IPS-NIHi7 (cell line): ENCODE results near the gene CBX2.

Source experiments
- DNase-seq: peaks from one replicate; pipeline ENCODE4 v3.0.0; 2012; ENCODE audit warnings: mixed read lengths; ENCODE audit errors: extremely low spot score

Gene CBX2

DNA sequence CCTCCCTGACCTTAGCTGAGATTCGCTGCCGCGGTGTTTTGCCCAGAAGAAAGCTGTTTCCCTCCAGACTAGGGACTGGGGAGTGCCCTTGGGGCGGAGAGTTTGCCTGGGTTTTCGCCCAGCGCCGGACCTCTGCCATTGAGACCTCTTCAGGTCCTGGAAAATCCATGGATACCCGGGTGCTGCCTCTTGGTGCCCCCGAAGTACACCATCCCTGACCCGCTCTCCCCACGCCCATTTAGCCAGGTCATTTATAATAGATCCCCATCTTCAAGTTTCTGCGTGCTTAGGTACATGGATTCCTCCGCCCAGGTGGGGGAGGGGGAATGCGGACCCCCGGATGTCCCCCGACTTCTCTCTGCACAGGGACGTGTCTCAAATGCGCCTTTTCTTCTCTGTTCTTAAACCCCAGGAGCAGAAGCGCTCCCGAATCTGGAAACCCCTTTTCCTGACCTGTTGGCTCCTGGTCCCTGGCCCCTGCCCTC lies 34.0 kb downstream of the CBX2 start:
- DNase-seq, result no peak

DNA sequence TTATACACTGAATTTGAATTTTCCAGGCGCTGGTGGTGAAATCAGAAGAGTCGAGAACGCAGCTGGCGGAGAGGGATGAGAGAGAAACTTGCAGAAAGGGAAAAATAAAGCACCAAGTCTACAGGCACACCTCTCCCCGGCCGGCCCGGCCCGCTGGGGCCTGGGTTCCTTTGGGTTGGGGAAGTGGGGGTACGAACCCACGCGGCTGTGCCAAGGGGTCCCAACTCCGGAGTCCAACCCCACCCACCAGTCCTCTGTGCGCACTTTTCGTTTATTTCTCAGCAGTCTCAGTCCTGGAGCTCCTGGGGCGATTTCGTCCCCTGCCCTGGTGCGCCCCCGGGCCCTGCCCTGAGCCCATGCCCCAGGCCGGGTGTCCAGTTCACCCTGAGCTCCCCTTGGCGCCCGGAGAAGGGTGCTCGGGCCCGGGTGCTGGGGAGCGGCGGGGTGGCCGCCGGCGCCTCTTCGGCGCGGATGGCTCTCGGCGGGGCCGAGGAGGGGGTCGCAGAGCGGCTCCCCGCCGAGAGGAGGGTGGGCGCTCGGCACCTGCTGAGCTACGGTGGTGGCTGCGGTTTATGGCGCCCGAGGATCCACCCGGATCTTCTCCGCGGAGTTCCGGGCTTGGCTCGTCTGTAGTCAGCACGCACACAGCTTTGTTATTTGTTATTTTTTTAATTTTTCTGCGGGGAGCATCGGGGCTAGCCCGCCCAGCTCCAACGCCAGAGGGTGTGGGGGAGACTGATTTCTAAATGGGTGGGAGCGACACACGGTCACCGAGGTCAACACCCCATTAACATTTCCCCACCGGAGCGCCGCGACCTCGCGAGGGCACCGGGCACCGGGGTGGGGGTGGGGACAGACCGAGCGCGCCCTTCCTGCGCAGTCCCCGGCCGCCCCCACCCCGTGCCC lies 34.7 kb downstream of the CBX2 start:
- no peak for DNase-seq

- DNase-seq, result no peak
These were observed 35.6 kb downstream of the CBX2 start for GRCh38 chr17:79813297-79814126.

DNA sequence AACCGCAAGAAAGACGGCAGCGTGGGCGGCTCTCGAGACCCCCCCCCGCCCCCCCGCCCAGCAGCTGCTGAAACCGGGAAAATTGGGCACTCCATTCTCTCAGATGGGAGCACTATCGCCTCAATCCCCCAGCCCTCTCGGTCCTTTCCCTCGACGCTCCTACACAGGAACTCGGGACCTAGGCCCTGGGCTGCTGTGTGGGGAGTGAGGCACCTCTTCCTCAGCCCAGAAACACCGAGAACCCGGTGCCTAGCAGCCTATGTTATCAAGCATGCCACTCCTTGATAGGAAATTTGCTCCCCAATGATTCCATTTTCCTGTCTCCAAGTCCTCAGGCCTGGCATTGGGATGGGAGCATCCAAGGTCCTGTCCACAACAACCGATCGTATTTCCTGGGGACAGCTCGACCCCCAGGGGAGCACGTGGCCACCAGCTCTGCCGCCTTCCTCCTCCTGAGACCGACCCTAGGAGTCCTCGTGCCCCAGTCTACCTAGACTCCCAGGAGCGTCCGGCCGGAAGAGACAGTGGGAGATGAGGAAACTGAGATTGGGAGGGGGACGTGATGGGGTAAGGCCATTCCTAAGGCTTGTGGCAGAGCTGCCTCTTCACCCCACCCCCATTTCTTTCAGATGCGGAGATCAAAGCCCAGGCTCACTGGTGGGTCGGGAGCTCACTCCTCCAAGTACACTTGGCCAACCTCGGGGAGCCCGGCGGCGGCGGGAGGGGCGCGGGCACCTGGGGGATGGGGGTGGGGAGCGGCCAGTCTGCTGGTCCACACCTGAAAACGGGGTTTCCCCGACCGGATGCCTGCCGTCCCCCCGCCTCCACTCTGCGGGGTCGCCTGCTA lies 36.4 kb downstream of the CBX2 start:
- DNase-seq, result no peak

DNA sequence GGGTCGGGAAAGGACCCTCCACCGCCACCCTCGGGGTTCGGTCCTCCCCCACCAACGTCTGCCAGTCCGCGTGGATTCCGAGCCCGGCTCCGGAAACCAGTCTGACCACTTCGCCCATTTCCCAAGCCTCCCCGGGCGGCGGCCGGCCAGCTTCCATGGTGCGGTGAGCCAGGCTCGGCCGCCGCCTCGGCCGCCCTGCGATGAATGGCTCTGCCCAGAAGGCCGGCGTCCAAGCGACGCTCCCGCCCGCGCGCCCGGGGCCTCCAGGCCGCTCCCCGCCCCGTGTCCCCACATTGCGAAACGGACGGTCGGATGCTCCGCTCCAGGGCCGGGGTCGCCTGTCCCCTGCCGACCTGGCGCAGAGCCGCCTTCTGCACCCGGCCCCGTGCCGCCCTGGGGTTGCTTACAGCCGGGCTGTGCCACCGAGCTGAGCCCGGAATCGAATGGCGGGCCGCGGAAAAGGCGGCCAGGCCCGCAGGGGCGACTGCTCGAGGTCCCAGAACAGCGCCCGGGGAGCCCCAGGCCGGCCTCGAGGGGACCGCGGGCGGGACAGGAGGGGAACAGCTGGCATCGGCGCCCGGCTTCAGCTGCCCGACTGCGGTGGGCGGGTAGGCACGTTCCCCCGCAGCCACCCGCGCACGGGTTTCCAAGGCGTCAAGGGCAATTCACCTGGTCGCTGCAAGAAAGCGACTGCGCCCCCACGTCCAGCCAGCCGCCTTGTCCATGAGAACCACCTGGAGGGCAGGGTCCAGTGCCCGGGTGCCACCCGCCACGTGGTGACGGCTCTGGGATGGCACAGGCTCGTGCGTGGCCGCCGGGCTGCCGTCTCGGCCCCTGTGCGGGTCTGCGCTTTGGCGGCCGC lies 37.3 kb downstream of the CBX2 start:
- DNase-seq, result no peak

- DNase-seq, result no peak
These were observed 38.0 kb downstream of the CBX2 start for GRCh38 chr17:79815836-79816461.

DNA sequence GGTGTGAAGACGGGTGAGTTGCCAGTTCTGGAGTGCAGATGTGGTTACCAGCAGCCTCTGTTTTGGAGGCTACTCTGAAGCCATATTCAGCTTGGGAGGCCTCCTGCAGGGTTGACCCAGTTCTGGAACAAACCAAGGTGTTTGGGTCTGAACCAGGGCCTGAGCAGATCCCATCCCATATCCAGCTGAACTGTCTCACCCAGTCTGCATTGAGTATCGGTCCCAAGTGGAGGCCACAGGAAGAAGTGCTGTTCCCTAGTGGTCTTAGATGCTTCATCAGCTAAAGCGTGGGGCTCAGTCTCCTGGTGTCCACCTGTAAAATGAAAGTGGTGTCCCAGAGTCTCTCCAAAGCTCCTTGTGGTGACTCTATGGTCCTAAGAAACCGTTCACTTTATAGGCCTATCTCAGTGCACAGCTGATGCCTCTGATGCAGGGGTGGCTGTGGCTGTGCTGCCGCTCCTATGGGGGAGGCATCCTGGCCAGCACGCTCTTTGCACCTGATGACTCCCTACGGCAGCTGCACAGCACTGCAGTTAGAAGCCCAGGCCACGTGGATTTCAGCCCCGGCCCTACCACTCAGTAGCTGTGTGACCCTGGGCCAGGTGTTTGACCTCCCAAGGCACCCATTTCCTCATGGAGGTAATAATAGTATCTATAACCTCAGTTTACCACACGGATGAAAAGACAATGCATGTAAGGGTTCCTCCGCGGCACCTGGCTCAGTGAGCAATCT lies 40.2 kb downstream of the CBX2 start:
- DNase-seq, result no peak

GRCh38 chr17:79819085-79819484 lies 41.1 kb downstream of the CBX2 start:
- no peak for DNase-seq

DNA sequence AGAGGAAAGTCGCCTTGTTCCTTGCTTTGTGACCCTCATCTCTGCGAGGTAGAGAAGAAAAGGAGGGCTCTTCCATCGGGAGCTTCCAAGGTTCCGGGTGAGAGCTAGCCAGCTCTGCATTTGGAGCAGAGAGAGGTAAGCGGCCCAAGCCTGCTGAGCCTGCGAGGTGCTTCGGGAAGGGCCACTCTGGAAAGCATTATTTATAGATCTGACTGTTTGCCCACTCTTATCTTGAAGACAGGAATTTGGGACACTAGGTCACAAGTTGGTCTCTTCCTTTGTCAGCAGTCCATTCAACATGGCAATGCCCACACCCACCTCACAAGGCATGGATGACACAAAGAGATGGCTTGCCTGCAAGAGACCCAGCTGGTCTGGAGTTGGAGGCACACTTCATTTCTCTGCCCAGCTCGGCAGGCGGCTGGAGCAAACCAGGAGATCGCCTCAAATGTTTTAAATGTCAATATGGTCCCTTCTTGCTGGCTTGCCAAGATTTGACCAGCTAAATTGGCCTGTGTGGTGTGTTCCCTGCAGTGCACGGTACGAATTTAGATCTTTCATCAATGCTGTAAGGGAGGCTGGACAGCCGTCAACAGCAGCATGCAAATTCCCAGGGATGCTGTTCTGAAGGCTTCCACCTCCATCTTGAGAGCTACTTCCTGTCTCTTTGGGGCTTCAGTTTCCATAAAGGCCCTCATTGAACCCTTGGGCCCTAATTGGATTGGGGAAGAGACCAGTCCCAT lies 41.8 kb downstream of the CBX2 start:
- no peak for DNase-seq

DNA sequence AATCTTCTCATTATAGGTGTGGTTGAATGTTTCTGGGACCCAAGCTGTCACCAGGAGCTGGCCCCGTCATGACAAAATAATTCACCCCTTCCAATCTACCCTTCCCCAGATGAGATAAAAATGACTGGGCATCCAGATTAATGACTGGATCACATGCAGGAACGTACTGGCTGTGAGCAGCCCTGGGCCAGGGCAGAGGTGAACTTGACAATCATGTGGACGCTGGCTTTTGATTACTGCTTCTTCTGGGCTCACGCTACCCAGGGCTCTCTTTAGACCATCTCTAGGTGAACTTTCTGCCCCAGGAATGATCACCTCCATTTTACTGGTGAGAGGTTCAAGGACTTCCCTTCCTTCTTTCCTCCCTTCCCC lies 43.0 kb downstream of the CBX2 start:
- no peak for DNase-seq

GRCh38 chr17:79821331-79822095 lies 43.6 kb downstream of the CBX2 start:
- no peak for DNase-seq

DNA sequence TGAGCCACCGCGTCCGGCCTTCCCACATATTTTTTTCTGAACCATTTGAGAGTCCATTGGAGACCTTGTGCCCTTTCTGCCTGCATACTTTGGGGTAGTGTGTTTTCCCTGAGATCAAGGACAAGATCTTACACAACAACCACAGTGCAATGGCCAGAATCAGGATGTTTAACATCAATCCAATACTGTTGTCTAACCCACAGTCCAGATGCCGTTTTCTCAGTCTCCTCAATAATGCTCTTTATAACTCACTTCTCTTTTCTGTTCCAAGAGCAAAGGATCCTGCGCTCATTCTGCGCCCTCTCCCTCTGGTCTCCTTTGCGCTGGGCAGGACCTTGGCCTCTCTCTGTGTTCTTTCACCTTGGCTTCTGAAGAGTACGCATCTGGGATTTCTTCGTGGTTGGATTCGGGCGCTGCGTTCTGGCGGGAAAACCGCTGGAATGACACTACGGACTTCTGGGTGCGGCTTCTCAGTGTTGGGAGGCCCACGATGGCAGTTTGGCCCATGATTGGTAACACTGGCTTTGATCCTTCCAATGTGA lies 44.7 kb downstream of the CBX2 start:
- no peak for DNase-seq

GRCh38 chr17:79824234-79824633 lies 46.3 kb downstream of the CBX2 start:
- no peak for DNase-seq

DNA sequence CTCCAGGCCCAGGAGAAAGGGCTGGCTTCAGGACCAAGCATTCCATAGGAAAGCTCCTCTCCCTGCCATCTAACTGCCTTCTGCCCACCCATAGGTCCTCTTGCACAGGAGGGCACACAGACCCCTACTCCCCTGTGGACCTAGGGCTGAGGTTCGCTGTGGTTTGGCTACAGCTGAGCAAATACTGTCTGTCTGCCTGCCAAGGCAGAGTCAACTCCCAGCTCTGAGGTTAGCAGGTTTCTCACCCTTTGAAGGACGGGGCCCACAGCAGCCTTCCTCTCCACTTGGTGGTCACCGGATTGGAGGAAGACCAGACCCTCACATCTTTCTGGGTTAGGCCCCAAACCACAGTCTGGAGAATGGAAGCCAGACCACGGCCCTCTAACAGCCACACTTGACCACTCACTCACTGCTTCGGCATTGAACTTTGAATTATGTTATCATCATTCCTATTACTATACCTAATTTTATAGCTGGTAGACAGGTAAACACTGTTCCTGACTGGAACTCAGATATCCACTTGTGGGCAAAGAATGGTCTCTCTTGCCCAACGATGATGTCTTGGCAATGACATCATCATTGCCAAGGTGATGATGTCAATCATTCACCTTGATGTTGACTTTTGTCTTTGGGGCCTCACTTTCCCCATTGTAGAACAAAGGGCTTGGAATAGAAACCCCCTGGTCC lies 47.1 kb downstream of the CBX2 start:
- no peak for DNase-seq

DNA sequence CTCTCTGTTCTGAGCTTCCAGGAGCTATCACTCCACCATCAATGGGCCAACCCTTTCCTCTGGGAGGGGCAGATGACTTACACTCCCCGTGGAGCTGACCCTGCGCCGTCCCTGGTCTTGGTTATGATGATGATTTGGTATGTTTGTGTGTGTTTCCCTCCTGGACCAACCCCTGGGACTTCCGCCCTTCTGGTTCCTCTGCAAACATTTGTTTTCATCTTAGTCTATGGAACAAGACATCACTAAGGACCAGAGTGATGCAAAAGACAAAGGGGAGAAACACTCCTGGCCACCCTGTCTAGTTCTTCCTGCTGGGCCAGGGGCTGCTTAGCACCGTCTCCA lies 47.6 kb downstream of the CBX2 start:
- DNase-seq, result no peak

GRCh38 chr17:79826204-79826680 lies 48.3 kb downstream of the CBX2 start:
- no peak for DNase-seq

- DNase-seq, result no peak
These were observed 49.1 kb downstream of the CBX2 start for GRCh38 chr17:79826841-79827578.
